Measurements from ENCODE around the gene DAW1. TPM values are rescaled to one million over a fixed set of nuclear protein-coding genes. Genes with fewer than 3 reads are reported as not detected.

DAW1 gene
- total RNA-seq, 4 donors from 2014 or later = 0.29 to 2.5 TPM; not detected in 2

DNA sequence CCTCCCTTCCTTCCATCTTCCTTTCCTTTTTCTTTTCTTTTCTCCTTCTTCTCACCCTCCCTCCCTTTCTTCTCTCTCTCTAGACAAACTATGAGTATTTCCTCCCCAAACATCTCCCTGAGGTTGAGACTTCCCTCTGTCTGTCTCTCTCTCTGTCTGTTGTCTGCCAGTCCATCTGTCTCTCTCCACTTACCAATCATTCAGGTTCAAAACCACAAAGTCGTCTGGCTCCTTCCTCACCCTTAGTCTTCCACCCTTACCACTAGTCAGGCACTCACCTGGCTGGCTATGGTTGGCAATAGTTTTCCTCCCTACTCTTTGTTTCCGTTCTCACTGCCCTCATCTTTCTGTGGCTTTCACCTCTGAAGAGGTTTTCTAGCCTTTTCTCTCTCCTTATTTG, 44.9 kb upstream of the DAW1 start:
- no peak for DNase-seq
- Histone ChIP-seq H3K4me3 (no peak overlapping the region), H3K4me1 (no peaks in the 10 kb centered on the region), H3K27ac (no peak overlapping the region), H3K27me3 (no peaks in the 10 kb centered on the region), H3K9me3 (no peaks in the 10 kb centered on the region), H3K36me3 (no peaks in the 10 kb centered on the region)
- TF ChIP-seq POLR2A (IDR thresholded peaks at IDR 0.05) = no peak
- TF ChIP-seq, protein P1, sequence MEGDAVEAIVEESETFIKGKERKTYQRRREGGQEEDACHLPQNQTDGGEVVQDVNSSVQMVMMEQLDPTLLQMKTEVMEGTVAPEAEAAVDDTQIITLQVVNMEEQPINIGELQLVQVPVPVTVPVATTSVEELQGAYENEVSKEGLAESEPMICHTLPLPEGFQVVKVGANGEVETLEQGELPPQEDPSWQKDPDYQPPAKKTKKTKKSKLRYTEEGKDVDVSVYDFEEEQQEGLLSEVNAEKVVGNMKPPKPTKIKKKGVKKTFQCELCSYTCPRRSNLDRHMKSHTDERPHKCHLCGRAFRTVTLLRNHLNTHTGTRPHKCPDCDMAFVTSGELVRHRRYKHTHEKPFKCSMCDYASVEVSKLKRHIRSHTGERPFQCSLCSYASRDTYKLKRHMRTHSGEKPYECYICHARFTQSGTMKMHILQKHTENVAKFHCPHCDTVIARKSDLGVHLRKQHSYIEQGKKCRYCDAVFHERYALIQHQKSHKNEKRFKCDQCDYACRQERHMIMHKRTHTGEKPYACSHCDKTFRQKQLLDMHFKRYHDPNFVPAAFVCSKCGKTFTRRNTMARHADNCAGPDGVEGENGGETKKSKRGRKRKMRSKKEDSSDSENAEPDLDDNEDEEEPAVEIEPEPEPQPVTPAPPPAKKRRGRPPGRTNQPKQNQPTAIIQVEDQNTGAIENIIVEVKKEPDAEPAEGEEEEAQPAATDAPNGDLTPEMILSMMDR (IDR thresholded peaks at IDR 0.05) = no peak
- intact Hi-C loops (cut with DNase I; ENCODE audit: low total_unique reads) = no loop called here

DNA sequence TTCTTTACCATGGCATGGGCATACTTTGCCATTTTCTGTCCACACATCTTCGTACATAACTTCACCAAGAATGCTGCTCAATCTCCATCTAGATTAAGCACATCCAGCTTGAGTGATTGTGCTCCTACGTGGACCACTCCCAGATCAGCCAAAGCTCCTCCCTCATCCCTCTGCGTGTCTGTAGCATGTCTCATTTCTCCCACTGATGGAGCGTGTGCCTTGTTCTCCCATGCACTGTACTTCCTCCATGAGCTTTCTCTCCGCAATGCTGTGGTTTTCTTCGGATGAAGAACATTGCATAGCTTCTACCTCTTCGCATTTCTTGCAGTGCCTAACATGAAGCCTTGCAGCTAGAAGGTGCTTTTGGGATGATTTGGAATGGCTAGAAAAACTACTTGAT, 44.3 kb upstream of the DAW1 start:
- H3K27ac ChIP-seq = no peak overlapping the region
- intact Hi-C loops (cut with DNase I; ENCODE audit: low total_unique reads) = no loop called here
- no peak for TF ChIP-seq POLR2A (IDR thresholded peaks at IDR 0.05)
- TF ChIP-seq, protein P1 (IDR thresholded peaks at IDR 0.05) = no peak
- no peaks in the 10 kb centered on the region for H3K36me3 ChIP-seq
- DNase-seq = no peak
- H3K4me3 ChIP-seq = no peak overlapping the region
- no peaks in the 10 kb centered on the region for H3K9me3 ChIP-seq
- H3K27me3 ChIP-seq = no peaks in the 10 kb centered on the region
- H3K4me1 ChIP-seq = no peaks in the 10 kb centered on the region

DNA sequence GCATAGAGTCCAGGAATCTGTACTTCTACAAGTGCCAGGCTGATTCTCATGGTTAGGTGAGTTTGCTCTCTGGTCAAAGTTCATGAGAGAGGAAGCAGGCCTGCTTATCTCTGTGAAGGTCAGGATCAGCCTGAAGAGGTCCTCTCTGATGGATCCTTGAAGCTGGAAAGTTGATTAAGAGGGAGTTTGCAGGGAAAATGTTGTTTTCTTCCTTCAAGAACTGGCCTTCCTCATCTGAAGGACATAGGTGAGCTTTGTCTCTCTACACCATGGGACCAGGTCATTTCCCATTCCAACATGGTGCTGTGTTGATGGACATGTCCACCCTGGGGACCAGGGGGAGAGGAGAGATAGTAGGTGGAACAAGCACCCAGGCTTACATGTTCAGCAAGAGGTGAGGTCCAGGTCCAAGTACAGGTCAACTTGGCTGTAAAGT, 42.9 kb upstream of the DAW1 start:
- Histone ChIP-seq H3K36me3 (no peaks in the 10 kb centered on the region), H3K4me3 (no peak overlapping the region), H3K4me1 (no peaks in the 10 kb centered on the region), H3K9me3 (no peaks in the 10 kb centered on the region), H3K27me3 (no peaks in the 10 kb centered on the region), H3K27ac (no peak overlapping the region)
- intact Hi-C loops (cut with DNase I; ENCODE audit: low total_unique reads) = no loop called here
- TF ChIP-seq POLR2A (IDR thresholded peaks at IDR 0.05) = no peak
- TF ChIP-seq, protein P1 (IDR thresholded peaks at IDR 0.05) = no peak
- no peak for DNase-seq

DNA sequence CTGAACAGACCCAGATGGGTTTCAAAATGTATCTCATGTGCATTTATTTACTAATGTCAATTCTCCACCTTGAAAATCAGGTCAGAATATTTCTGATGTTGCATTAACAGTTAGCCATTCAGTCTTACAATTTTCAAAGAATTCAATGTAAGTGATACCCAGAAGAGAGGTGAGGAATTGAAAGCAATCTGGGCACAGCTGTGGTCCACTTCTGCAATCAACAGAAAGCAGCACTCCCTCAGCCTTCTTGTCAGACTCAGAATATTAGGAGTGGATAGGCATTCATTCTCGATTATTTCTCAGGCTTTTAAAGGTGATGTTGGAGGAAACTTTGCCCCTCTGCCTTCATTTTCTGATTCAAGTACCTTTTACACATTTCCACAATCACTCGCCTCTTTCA, 42.1 kb upstream of the DAW1 start:
- intact Hi-C loops (cut with DNase I; ENCODE audit: low total_unique reads) = no loop called here
- Histone ChIP-seq H3K27ac (no peak overlapping the region), H3K36me3 (no peaks in the 10 kb centered on the region), H3K4me1 (no peaks in the 10 kb centered on the region), H3K27me3 (no peaks in the 10 kb centered on the region), H3K9me3 (no peaks in the 10 kb centered on the region), H3K4me3 (no peak overlapping the region)
- TF ChIP-seq POLR2A (IDR thresholded peaks at IDR 0.05) = no peak
- TF ChIP-seq, protein P1 (IDR thresholded peaks at IDR 0.05) = no peak
- no peak for DNase-seq

DNA sequence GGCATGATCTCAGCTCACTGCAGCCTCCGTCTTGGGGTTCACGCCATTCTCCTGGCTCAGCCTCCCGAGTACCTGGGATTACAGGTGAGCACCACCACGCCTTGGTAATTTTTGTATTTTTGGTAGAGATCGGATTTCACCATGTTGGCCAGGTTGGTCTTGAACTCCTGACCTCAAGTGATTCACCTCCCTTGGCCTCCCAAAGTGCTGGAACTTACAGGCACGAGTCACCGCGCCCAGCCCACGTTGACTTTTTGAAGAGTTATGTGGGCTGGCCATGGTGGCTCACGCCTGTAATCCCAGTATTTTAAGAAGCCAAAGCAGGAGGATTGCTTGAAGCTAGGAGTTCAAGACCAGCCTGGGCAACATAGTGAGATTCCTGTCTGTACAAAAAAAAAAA, 37.0 kb upstream of the DAW1 start:
- no peaks in the 10 kb centered on the region for H3K36me3 ChIP-seq
- no peaks in the 10 kb centered on the region for H3K9me3 ChIP-seq
- DNase-seq = no peak
- no peak for TF ChIP-seq POLR2A (IDR thresholded peaks at IDR 0.05)
- TF ChIP-seq, protein P1 (IDR thresholded peaks at IDR 0.05) = no peak
- intact Hi-C loops (cut with DNase I; ENCODE audit: low total_unique reads) = no loop called here
- no peak overlapping the region for H3K4me3 ChIP-seq
- H3K27ac ChIP-seq = no peak overlapping the region
- no peaks in the 10 kb centered on the region for H3K27me3 ChIP-seq
- no peaks in the 10 kb centered on the region for H3K4me1 ChIP-seq

Data from uterus (tissue), 4 donors.